Measurements from ENCODE around the gene BGN.

BGN gene

DNA sequence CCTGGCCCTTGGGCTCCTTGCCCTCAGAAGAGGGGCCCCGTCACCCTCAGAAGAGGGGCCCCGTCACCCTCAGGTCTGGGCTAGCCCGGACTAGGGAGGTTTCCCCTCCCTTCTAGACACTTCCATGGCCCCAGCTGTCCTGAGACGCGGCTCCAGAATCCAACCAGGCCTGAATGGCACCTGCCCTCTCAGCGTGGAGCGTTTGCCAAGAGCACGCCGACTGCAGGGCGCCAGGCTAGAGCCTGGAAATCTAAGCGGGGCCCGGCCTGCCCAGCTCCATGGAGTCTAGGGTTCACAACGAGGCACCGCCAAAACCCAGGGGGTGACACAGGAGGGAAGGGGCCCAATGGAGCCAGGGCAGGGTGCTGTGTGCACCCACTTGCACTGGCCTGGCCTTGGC is 14.8 kb downstream of the BGN start:
- DNase-seq: no peak

GRCh38 chrX:153510383-153510782 is 15.6 kb downstream of the BGN start:
- no peak for DNase-seq

DNA sequence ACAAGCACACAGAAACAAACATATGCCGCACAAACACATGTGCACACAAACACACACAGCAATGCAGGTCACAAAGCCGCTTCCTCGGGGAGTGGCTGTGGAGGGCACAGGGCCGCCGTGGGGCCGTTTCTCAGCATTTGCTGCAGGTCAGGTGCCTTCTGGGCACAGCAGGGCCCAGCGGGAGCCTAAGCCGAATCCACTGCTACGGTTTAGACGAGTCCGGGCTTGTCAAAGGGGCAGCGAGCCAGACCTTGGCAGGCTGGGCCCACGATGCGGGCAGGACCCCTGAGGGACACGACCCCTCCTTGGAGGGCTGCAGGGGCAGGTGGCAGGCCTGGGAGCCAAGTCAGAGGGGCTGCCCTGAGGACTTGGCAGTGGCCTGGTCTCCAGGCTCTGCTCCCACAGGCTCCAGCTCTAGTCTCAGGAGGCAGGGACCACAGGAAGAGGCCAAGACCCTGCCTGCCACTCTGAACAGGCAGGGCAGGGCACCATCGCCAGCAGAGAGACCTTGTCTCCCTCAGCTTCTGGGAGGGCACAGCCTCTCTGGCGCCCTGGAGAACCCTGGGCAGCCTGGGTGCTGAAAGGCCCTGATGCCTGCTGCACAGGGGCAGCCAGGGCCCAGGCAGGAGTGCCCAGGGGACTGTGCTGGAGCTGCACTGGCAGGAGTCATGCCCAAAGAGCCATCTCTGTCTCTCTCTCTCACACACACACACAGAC is 17.2 kb downstream of the BGN start:
- peak; percentile 57 for DNase-seq

DNA sequence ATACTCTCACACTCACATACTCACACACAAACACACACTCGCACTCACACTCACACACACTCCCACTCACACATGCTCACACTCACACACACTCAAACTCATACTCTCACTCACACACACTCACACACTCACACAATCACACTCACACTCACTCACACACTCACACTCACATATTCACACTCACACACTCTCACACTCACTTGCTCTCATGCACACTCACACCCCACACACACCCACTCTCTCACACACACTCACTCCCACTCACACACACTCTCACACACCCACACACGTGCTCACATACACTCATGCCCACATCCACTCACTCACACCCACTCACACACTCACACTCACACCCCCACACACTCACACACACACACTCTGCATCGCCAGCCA is 17.7 kb downstream of the BGN start:
- no peak for DNase-seq

- DNase-seq: no peak
Measured at GRCh38 chrX:153513265-153513664, 18.5 kb downstream of the BGN start.

DNA sequence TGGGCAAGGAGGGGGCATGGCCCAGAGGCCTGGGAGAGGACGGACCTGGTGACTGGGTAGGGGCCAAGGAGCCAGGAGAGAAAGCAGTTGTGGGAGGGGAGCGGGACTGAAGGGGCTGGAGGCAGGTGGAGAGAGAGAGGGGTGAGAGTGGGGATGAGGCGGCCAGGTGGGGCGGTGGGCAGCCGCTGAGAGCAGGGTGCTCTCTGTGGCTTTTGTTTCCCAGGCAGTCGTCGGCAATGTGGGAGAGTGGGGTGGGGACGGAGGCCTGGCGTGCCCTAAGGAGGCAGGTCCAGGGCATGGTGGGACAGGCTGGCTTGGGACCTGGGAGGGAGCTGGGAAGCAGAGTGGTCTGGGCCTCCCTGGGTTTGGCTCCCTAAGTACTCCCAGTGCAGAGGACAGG is 19.5 kb downstream of the BGN start:
- no peak for DNase-seq

DNA sequence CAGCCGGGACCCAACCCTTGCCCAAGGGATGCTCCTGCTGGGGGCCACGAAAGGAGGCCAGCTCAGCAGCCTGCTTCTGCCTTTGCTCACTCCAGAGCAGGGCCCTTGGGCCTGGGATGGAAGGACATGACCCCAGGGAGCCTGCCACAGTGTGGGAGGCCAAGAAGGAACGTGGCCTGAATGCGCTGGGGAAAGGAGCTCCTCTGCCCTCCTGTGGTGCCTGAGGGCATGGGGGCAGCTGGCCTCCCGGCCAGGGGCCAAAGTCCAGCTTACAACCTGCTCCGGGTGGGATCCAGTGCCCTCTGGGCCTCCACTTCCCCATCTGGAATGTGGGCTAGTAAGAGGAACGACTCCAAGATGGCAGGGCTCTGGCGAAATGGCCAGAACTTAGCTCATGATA is 20.7 kb downstream of the BGN start:
- DNase-seq: no peak

GRCh38 chrX:153516073-153516472 is 21.3 kb downstream of the BGN start:
- no peak for DNase-seq

DNA sequence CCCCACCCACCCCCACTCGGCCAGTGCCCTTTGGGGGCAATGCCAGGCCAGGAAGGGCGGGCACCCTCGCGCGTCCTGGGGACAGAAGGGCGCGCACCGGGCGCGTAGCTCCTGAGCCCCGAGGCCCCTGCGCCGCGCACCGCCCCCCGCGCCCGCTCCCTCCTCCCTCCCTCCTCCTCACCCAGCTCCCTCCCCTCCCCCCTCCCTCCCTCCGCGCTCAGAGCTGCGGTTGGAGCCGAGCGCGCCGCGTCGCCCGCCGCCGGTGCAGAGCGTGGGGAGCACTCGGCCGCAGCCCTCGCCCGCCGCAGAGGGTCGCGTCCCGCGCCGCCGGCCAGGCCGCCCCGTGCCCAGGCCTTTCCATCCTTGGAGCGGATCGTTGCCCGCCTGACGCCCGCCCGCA is 22.6 kb downstream of the BGN start, which contains the start of gene ATP2B3:
Gene ATP2B3 (plus strand): TSS at position 220 of the 400 bp plus-strand sequence. CDS start 18,606 bp downstream, outside the sequence.
- no peak for DNase-seq

DNA sequence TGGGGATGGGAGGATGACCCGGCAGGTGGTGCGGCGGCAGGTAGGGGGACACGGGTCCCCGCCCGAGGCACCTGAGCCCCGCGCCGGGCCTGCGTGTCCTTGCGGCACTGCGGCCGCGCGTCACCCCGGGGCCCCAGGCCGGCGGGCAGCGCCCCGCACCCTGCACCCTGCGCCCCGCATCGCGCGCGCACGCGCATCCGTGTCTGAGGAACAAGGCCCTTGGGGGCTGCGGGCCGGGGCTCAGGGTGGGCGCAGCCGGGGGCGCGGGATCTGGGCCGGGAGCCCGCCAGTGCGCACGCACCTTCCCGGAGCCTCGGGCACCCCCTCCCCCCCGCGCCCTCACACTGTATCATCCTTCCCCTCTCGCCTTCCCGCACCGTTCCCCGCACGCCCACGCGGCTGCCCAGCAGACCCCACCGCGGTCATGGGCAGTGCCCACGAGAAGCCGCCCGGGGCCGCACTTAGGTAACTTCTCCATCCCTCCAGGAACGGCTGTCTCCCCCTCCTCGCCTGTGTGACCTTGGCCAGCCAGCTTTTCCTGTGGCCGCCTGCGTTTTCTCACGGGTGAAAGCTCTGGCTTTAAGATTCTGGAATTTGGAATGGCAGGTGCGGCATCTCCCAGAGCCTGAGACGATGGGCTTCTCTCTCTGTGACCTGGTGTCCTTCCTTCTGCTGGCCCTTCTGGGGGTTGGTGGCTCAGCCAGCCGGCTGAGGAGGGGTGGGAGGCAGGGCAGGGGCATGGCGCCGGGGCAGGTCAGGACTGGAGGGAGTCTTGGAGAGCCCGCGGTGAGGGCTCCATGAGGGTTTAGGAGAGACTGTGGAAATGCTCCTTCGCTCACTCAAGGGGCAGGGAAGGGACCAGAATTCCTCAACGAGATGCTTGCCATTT is 23.4 kb downstream of the BGN start:
- DNase-seq: no peak

DNA sequence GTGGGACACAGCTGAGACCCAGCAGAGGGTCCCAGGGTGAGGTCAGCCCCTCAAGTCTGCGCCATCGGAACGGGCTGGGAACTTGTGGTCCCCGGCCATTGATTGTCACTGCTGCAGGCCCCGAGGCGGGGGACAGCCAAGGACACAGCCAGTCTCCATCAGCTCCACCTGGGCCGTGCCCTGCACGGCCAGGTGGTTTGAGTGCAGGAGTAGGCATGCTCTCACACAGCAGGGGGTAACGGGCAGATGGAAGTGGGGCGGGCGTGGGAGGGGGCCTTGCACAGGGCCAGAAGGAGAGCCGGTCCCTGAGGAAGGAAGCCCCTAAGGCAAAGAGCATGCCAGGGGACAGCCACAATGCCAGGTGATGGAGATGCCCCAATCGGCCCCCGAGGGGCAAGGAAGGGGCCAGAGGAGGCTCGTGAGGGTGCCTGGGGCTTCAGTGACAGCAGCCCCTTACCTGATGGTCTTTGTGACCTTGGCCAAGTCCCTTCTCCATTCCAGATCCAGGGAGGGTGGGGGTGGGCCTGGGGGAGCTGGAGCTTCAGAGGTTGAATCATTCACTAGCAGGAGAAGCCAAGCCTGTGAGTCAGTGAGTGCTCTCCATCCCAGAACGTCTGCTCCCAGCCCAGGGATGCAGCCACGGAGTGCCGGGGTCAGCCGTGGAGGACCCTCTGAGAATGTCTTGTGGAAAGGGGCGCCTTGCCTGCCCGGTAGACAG is 24.9 kb downstream of the BGN start:
- DNase-seq: no peak

GRCh38 chrX:153520287-153520917 is 25.6 kb downstream of the BGN start:
- DNase-seq: no peak

DNA sequence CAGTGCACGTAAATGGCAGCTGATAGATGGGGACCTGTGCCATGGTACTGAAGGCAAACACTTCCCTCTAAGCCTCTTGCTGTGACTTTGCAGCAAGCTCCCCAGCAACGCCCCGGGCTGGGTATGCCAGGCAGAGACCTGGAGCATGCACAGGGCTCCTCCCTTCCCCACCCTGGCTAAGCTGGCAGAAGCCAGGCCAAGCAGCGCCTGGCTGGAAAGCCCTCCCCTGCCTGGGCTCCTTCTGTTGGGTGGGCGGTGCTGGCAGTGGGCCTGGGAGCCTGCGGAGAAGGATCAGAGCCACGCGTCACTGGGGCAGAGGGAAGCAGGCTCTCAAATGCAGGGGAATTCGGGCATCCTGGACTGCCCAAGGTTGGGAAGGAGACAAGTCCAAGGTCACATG is 26.3 kb downstream of the BGN start:
- DNase-seq: peak; percentile 57

DNA sequence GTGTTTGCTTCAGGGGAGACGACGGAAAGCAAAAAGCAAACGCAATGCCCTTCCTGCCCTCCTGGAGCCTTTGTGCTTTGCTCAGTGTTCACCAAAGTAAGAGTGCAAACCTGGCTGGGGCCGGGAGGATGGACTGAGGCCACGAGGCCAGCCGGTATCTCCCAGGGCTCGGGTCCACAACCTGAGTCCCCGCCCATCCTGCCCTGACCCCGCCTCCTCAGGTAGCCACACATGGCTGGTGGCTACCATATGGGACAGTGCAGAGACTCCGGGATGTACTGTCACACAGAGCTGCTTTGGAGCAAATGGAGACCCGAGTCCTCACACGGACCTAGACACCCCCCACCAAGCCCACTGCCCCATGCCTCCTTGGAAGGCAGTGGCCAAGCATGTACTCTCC is 27.5 kb downstream of the BGN start:
- DNase-seq: no peak

DNA sequence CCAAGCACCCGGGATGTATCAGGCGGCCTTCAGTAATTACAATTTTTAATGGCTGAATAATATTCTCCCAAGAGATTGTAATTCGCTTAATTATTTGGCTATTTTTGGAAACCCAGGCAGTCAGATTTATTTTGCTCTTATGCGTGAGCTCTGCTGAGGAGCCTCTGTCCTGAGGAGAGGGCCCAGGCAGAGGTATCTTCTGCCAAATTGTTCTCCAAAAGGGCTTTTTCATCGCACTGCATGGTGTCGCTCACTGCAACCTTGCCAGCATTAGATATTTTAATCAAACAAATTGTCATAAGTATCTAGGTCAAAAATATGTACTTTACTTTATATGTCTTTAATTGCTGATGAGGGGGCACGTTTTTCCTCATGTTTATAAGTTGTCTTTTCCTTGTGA is 28.5 kb downstream of the BGN start:
- DNase-seq: no peak

GRCh38 chrX:153524234-153524633 is 29.5 kb downstream of the BGN start:
- DNase-seq: no peak

DNA sequence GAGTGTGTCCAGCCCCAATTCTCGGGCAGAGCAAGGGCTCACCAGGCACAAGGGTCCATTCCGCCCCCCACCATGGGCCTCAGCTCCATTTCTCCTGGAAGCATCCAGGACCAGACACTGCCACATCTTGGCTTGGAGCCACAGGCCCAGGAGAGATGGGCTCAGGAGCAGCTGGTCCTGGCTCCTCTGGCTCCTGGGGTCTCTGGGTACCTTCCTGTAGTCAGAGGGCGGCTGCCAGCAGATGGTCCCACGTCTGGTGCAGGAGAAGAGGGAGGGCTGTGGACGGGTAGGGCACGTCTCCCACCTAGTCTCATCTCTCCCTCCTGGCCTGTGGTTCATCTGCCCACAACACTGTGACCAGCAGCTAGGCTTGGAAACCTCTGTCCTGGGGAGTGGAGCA is 30.7 kb downstream of the BGN start:
- DNase-seq: no peak

DNA sequence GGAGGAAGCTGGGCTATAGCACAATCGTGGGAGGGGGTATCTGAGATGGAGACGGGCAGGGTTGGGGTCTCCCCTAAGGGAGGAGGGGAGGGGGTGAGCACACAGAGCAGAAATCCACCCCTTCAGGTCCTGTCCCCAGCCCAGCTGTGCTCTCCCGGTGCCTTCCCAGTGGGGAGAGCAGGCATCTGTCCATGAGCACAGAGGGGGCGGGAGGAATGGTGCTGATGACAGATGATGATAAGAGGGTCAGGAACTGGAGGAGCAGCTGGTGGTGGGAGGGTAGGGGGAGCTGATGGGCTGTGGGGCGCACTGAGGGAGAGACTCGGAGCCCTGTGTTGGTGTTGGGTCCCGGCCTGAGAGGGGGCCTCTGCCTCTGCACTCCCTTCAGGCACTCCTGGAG is 31.3 kb downstream of the BGN start:
- DNase-seq: no peak

DNA sequence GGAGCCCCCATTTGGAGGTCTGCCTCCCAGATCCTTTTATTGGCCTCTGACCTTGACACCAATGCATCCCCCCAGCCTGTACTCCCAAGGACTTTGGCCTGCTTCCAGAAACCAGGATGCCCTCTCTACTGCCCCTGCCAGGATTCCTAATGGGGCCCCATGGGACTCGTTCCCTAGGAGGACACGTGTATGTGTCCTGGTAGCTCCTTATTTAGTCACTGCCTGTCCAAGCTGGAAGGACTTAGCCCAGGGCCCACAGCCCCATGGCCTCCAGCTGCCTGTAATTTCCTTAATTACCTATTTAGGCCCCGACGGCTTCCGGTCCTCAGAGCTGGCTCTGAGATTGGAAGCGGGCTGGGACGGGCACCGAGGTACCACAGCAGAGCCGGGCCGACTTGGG is 32.0 kb downstream of the BGN start:
- DNase-seq: no peak

- no peak for DNase-seq
Measured at GRCh38 chrX:153527208-153527607, 32.4 kb downstream of the BGN start.

- DNase-seq: peak; percentile 77
Measured at GRCh38 chrX:153530411-153531129, 35.8 kb downstream of the BGN start.

DNA sequence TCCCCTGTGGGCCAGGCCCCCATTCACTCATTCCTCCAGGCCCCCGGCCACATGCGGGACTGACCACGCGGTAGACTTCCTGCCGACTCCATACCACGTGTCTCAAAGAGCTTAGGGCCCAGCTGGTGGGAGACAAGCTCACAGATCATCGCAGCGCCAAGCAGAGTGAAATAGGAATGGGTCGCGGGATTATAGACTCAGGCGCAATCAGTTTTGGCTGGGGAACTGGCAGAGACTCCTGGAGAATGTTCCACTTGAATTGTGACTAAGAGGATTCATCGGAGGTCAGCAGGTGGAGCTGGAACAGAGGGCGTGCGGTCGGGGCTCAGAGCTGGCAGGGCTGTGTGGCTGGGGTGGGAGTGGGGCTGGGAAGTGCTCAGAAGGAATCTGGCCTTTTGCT is 38.3 kb downstream of the BGN start:
- DNase-seq: peak; percentile 22
